Measurements from ENCODE around the gene NKAIN4.

Gene NKAIN4

GRCh38 chr20:63259734-63260460, 5.6 kb upstream of the NKAIN4 start:
- TF ChIP-seq, protein P1, sequence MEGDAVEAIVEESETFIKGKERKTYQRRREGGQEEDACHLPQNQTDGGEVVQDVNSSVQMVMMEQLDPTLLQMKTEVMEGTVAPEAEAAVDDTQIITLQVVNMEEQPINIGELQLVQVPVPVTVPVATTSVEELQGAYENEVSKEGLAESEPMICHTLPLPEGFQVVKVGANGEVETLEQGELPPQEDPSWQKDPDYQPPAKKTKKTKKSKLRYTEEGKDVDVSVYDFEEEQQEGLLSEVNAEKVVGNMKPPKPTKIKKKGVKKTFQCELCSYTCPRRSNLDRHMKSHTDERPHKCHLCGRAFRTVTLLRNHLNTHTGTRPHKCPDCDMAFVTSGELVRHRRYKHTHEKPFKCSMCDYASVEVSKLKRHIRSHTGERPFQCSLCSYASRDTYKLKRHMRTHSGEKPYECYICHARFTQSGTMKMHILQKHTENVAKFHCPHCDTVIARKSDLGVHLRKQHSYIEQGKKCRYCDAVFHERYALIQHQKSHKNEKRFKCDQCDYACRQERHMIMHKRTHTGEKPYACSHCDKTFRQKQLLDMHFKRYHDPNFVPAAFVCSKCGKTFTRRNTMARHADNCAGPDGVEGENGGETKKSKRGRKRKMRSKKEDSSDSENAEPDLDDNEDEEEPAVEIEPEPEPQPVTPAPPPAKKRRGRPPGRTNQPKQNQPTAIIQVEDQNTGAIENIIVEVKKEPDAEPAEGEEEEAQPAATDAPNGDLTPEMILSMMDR (IDR thresholded peaks at IDR 0.05; ENCODE audit: low read depth, low read length) = no peak
- no peak for DNase-seq (ENCODE audit: low read depth in 2 of 2)
- H3K4me3 ChIP-seq (replicated peaks in 1 of 2; ENCODE audit: low read depth in 2 of 2, low read length in 2 of 2) = no peak overlapping the region

DNA sequence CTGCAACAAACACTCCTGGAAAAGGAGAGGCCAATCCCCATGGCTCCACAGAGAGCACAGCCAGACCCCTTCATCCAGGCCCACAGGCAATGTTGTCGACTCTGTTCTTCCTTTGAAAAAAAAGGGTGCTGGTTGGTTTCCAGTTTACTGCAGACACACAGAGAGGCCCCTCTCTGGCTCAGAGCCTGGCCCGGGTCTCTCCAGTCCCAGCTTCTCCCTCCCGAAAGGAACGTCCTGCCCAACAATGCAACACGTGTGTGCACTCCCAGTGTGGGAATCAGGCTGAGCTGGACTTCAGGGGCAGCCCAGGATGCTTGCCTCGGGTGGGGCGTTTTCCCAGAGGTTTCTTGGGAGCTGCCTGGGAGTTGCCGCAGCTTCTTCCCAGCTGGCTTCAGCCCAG, 4.5 kb upstream of the NKAIN4 start:
- TF ChIP-seq, protein P1 (IDR thresholded peaks at IDR 0.05; ENCODE audit: low read depth, low read length) = no peak
- peak in 1 of 2 donors; percentile 39 for DNase-seq (ENCODE audit: low read depth in 2 of 2)

DNA sequence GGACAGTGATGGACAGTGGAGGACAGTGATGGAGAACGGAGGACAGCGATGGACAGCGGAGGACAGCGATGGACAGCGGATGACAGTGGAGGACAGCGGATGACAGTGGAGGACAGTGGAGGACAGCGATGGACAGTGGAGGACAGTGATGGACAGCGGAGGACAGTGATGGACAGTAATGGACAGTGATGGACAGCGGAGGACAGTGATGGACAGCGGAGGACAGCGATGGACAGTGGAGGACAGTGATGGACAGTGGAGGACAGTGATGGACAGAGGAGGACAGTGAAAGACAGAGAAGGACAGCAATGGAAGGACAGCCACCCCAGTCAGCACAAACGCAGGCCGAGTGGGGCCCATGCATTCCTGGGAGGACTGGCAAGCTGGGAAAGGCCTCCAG, 3.4 kb upstream of the NKAIN4 start:
- DNase-seq (ENCODE audit: low read depth in 2 of 2) = no peak
- no peak overlapping the region for H3K4me3 ChIP-seq (replicated peaks in 1 of 2; ENCODE audit: low read depth in 2 of 2, low read length in 2 of 2)
- TF ChIP-seq, protein P1 (IDR thresholded peaks at IDR 0.05; ENCODE audit: low read depth, low read length) = no peak

More for the DNA sequence above, 4.5 kb upstream of the NKAIN4 start:
- H3K4me3 ChIP-seq (replicated peaks in 1 of 2; ENCODE audit: low read depth in 2 of 2, low read length in 2 of 2) = no peak overlapping the region

- TF ChIP-seq, protein P1 (IDR thresholded peaks at IDR 0.05; ENCODE audit: low read depth, low read length) = no peak
- no peak for DNase-seq (ENCODE audit: low read depth in 2 of 2)
- no peak overlapping the region for H3K4me3 ChIP-seq (replicated peaks in 1 of 2; ENCODE audit: low read depth in 2 of 2, low read length in 2 of 2)
Observed at GRCh38 chr20:63256954-63257353, 2.7 kb upstream of the NKAIN4 start.

DNA sequence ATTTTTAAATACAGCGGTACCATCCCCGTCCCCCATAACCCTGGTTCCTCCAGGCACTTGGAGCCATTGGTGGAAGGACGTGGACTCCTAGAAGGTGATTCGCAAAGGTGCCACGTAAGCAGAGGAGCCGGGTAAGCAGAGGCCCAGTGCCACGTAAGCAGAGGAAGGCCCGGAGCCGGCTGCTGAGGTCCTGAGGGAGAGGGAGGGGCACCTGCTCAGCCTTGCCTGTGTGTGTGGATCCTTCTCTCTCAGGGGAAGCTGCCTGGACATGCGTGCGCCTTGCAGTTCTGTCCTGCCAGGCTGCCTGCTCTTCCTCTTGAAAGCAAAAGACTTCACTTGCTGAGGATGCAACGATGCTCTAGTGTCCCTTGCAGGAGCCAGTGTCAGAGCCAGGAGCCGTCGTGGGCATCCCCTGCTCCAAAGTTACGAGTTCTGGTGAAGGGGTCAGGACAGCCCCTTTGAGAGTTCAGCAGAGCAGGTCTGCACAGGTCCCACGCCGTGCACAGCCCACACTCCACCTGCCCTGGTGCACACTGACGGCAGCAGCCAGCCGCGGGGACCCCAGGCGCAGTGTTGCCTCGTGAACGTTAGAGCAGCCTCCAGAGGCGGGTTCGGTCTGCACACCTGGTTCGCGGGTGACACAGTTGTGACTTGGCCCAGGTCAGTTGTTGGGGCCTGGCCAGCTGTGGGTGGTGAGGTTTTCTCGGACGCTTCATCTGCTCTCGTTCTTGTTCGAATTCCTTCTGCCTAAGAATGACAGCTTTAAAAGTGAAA, 1.9 kb upstream of the NKAIN4 start:
- no peak for DNase-seq (ENCODE audit: low read depth in 2 of 2)
- H3K4me3 ChIP-seq (replicated peaks in 1 of 2; ENCODE audit: low read depth in 2 of 2, low read length in 2 of 2) = no peak overlapping the region
- TF ChIP-seq, protein P1 (IDR thresholded peaks at IDR 0.05; ENCODE audit: low read depth, low read length) = no peak

- TF ChIP-seq, protein P1 (IDR thresholded peaks at IDR 0.05; ENCODE audit: low read depth, low read length) = no peak
- no peak for DNase-seq (ENCODE audit: low read depth in 2 of 2)
- H3K4me3 ChIP-seq (replicated peaks in 1 of 2; ENCODE audit: low read depth in 2 of 2, low read length in 2 of 2) = no peak overlapping the region
Observed at GRCh38 chr20:63254606-63255384, 532 bp upstream of the NKAIN4 start.

All from cardiac fibroblast (primary cell).